ENCODE results near the gene KRT3.
"Not testable (repeated sequence)": the region's sequence is repeated elsewhere in the genome, so short reads cannot be mapped to it uniquely, and the experiment has no call there.

Gene KRT3

GRCh38 chr12:52798003-52798670 lies 2.2 kb upstream of the KRT3 start:
- no peak for DNase-seq (ENCODE audit: low read depth)

- no peak for DNase-seq (ENCODE audit: low read depth)
These were observed 1.6 kb upstream of the KRT3 start for GRCh38 chr12:52797529-52797894.

GRCh38 chr12:52796839-52797528 lies 1.1 kb upstream of the KRT3 start:
- no peak for DNase-seq (ENCODE audit: low read depth)

GRCh38 chr12:52796429-52796794 lies 495 bp upstream of the KRT3 start:
- DNase-seq (ENCODE audit: low read depth), result no peak

- DNase-seq (ENCODE audit: low read depth), result not testable (repeated sequence)
These were observed 614 bp downstream of the KRT3 start for GRCh38 chr12:52795332-52795674.

- DNase-seq (ENCODE audit: low read depth), result no peak
These were observed 1.2 kb downstream of the KRT3 start for GRCh38 chr12:52794479-52795331.

- DNase-seq (ENCODE audit: low read depth), result no peak
These were observed 3.5 kb downstream of the KRT3 start for GRCh38 chr12:52792185-52793029.

GRCh38 chr12:52791271-52792184 lies 4.4 kb downstream of the KRT3 start:
- DNase-seq (ENCODE audit: low read depth), result no peak

- DNase-seq (ENCODE audit: low read depth), result no peak
These were observed 5.3 kb downstream of the KRT3 start for GRCh38 chr12:52790427-52791270.

- DNase-seq (ENCODE audit: low read depth), result no peak
These were observed 6.1 kb downstream of the KRT3 start for GRCh38 chr12:52789637-52790426.

GRCh38 chr12:52788876-52789636 lies 6.9 kb downstream of the KRT3 start:
- DNase-seq (ENCODE audit: low read depth), result no peak

- DNase-seq (ENCODE audit: low read depth), result no peak
These were observed 7.6 kb downstream of the KRT3 start for GRCh38 chr12:52788192-52788875.

- DNase-seq (ENCODE audit: low read depth), result no peak
These were observed 8.4 kb downstream of the KRT3 start for GRCh38 chr12:52787324-52788191.

- no peak for DNase-seq (ENCODE audit: low read depth)
These were observed 11.0 kb downstream of the KRT3 start for GRCh38 chr12:52784909-52785308.

- no peak for DNase-seq (ENCODE audit: low read depth)
These were observed 12.2 kb downstream of the KRT3 start for GRCh38 chr12:52783563-52784316.

- DNase-seq (ENCODE audit: low read depth), result no peak
These were observed 13.4 kb downstream of the KRT3 start for GRCh38 chr12:52782502-52782901.
